CD4-positive, alpha-beta T cell treated with Interleukin-4 for 1 hour (primary cell): ENCODE data around the gene USP46.

ENCODE experiments used
- DNase-seq, 2 donors: peaks; one replicate each; pipeline ENCODE4 v3.0.0-alpha.2; 2020 to 2022

Gene USP46

DNA sequence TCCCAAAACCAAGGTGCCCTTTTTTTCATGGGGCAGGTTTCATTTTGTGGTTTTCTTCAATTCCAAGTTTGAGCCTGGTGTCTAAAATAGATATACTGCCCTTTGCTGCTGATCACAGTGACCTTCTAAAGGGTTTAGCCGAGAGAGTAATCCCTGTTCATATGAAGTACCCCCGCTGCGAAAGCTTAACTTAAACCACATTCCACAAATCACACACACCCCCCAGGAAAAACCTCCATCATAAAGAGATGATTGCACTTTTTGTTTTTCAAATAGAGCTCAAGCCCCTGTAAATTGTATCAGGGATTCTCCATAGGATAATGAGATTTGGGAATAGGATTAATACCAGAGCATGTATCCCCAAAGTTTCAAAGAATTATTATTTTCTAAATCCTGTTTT is 90.8 kb downstream of the USP46 start:
- DNase-seq: no peak

DNA sequence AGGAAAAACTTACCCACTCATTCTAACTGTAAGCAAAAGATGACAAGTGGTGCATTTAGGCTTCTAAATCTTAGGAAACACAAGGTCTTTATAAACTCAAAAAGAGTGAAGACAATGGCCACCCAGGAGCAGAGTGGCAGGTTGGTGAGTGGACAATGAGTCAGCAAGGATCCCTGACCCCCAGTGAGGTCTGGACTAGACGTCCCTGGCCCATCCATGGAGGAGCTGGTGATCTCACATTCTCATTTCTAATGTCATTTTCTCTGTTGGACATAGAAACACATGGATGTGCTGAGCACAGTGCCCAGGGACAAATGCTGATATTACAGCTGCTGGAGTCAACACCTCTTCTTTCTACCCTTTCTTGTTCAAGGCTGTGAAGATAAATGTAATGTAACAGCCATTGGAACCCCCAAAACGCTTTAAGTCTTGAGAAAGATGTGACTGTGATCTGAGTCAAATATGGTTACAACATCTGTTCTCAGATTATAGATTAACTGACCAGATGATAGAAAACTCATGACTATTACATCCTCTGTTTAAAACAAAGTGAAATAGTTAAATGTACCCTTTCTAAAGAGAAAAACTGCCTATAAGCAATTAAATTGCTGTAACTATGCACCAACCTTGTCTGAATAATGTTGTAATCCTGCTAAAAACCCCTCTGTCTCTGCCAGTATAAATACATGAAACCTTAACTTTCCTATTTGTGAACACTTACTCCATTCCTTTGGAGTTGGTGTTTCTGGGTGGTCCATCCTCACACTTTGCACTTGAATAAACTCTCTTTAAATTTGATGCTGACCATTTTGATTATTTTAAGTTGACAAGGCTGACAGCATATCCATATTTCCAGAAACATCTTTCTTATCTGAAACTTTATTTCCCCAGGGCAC is 92.7 kb downstream of the USP46 start:
- no peak for DNase-seq

DNA sequence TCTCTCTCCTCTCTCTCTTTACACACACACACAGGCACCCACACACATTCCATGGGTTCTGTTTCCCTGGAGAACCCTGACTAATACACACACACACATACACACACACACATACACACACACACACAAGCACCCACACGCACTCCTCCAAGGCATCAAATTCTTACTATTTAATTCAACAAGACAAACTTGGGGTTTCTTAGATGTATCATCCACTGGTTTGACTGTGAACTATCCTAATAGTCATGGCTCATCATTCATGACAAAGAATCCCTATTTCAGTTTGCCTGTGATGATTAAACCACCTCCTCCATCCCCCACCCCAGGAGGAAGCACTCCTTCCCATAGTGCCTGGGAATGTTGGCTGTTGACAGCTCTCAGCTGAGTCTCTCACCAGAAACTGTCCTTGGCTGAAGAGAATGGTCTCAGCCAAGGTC is 98.2 kb downstream of the USP46 start:
- DNase-seq: no peak

DNA sequence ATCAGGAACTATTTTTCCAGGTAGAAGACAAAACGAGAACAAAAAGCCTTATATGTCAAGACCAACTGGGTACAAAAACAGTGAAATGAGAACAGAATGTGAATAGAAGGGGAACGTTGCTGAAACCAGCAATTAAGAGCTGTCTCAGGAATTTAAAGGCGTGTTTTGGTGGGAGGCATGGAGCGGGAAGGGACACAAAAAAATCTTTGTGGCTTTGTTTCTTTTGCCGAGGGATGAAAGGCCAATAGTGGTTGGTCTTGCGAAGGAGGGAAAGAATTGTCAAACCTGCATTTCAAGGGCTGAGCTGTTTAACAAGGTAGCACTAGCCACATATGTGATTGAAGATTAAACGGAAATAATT is 103.8 kb downstream of the USP46 start:
- DNase-seq: no peak

DNA sequence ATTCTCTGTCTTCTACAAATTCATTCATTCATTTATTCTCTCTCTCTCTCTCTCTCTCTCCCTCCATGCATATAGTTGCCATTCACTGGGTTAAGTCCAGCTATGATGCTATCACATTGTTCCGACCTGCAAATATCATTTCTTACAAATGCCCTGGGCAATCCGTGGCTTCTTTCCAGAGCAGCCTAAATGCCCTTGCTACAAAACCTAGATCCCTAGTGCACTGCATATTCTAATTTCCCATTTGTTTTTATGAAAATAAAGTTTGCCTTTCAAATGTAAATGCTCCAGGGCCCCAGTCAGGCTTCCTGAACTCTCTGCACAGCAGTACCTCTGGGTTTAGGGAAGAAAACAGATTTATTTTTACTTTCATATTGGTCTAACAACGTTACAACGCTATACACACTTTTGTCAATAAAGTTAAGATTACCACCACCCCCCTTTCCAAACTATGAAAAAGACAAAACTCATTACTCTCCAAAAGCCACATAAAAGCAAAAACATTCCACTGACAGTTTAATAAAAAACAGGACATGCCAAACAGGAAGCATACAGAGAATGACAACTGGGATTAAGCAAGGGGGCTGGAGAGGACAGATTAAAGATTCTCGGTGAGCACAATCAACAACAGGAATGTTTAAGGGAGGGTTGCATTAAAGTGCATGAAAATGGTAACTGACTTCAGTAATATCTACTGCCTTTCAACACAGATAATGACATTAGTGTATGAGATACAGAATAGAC is 104.3 kb downstream of the USP46 start:
- DNase-seq: no peak

DNA sequence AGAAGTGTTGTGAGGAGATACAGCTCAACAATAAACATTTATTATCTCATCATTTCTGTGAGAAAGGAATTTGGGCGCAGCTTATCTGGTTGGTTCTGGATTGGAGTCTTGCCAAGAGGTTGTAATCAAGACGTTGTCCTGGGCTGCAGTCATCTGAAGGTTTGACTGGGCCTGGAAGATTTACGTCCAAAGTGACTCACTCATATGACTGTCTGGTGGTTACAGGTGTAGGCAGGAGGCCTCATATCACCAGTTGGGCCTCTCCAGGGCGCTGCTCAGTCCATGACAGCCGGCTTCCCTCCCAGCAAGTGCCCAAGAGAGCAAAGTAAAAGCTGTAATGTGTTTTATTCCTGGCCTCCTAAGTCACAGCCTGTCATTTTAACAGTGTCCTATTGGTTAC is 106.3 kb downstream of the USP46 start:
- DNase-seq: no peak

DNA sequence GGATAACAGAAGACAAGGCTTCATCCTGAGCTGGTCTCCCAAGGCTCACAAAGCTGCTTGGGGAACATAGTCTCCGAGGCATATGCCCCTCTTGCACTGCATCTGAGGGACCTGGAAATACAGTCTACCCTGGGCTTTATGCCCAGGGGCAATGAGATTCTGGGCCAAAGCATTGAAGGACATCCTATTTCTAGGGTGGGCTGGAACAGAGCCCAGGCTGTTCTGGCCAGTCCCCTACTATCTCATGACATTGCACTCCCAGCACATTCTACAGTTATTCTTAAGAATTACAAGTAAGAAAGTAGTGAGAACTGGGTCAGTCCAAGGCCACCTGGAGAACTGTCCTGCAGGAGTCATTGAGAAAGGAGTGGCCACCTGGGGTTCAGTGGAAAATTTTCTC is 107.6 kb downstream of the USP46 start:
- no peak for DNase-seq

DNA sequence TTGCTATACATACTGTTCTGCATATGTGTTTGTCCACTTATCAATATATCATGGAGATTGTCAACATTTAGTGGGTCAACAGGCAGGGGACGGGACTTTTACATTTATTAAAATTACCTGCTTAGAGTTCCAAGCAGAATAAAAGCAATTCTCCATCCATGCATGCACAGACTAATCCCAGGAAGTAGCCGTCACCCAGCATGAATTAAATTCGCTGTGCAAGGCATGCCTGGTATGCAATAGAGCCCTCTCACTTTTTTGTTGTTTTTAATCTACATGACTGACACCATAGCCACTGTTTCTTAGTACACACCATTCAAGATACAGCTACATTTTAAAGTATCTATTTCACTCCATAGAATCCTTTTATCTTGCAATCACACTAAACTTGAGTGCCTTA is 108.9 kb downstream of the USP46 start:
- DNase-seq: no peak

DNA sequence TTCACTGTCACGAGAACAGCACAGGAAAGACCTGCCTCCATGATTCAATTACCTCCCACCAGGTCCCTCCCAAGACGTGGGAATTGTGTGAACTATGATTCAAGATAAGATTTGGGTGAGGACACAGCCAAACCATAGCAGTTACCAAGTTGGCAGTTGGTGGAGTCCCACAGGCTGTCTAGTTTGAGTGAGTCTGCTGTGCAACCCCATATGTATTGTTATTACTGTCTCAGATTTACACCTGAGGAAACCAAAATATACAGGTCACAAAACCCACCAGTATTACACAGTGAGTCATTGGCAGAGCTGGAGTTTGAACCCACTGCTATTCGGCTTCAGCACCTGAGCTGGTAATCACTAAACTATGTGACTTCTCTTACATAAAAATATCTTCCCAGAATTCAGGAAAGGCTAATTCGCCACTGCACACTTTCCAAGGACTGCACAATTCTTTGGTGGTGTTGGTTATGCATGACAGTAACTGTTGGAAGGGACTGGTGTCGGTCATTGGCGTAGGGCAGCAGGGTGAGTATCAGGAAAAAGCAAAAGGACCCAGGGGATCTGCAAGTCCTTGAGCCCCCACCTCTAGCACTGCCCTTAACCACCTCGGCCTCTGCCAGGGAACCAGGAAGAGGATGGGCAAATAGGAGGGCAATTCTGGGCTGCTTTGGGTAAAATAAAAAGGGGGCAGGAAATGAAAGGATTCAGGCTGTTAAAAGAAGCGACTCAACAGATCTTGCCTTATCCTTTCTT is 110.1 kb downstream of the USP46 start:
- no peak for DNase-seq

DNA sequence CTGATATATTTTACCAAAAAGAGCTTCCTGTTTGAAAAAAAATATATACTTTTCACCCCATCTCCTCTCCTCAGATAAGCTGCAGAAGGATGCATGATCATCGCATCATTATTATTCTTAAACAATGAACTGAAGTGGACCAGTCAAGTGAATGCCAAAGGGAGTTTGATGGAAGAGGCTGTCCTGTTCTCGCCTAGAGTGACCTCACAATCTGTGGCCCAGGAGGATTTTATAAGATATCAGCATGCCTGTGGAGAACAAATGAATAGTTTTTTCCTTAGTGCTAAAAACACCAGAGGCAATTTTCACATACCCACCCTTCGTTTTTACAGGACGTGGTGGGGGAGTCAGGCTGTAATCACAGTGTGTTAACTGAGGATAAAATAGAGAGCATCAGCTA is 112.7 kb downstream of the USP46 start:
- no peak for DNase-seq

DNA sequence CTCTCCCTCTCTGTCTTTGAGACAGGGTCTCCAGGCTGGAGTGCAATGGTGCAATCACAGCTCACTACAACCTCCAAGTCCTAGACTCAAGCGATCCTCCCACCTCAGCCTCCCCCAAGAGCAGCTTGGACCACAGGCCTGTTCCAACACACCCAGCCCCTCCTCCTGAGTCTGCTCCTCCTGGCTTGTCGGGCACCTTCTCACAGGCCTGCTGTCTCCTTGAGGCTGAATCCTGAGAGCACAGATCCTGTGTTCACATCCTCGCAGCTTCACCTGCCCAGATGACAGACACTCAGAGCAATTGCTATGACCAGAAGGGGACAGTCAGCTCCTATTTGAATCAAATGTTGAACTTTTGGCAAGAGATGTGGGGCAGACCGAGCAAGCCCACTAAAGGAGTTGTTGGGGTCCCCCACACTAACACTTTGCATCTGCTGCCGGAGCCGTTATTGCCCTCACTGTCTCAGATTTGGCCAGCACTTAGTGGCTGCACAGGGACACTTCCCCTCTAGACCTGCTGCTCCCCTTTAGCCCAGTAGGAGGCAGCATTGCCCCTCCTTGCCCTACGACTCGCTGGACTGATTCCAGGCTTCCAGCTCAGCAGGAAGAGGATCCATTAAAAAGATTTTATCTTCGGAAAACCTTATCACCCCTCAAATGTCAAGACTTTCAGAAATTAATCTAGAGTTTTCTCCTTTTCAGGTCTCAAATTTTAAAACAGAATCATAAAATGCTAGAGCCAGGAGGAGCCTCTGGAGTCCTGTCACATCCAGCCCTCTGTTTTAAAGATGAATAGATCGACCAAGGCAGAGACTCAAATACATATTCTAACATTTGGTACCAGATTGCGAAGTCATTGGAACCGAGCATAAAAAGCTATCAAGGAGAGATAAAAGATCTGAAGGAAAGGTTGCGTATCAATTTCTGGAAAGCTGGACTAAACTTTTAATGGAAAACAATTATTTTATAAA is 113.7 kb downstream of the USP46 start:
- DNase-seq: peak; percentile 45 to 64
